Hematopoietic multipotent progenitor cell treated with erythropoietin and hydrocortisone succinate and interleukin-3 and kit ligand, for 6 days (in vitro differentiated cells): ENCODE data around the gene FAM72C.
A peak's percentile ranks its signal among the peaks of the same experiment; 100 is the strongest.
"Not testable (repeated sequence)": the region's sequence is repeated elsewhere in the genome, so short reads cannot be mapped to it uniquely, and the experiment has no call there.

Source experiments
- DNase-seq: peaks from one replicate; pipeline ENCODE4 v3.0.0-alpha.2; 2015

The FAM72C gene

GRCh38 chr1:143984721-143985473, 13.1 kb upstream of the FAM72C start:
- not testable (repeated sequence) for DNase-seq

- not testable (repeated sequence) for DNase-seq
These were observed 2.6 kb upstream of the FAM72C start for GRCh38 chr1:143974416-143974815.

- DNase-seq, result not testable (repeated sequence)
These were observed 2.2 kb upstream of the FAM72C start for GRCh38 chr1:143973876-143974414.

- not testable (repeated sequence) for DNase-seq
These were observed 1.1 kb upstream of the FAM72C start for GRCh38 chr1:143972753-143973326.

- DNase-seq, result not testable (repeated sequence)
These were observed 5.9 kb downstream of the FAM72C start for GRCh38 chr1:143965860-143966259.

GRCh38 chr1:143964294-143964693, 7.5 kb downstream of the FAM72C start:
- DNase-seq, result not testable (repeated sequence)

- DNase-seq, result not testable (repeated sequence)
These were observed 15.9 kb downstream of the FAM72C start for GRCh38 chr1:143955930-143956329.

- DNase-seq, result not testable (repeated sequence)
These were observed 18.9 kb downstream of the FAM72C start for GRCh38 chr1:143952913-143953312.

- DNase-seq, result not testable (repeated sequence)
These were observed 20.0 kb downstream of the FAM72C start for GRCh38 chr1:143951485-143952391.

GRCh38 chr1:143947749-143948148, 24.0 kb downstream of the FAM72C start:
- DNase-seq, result not testable (repeated sequence)

GRCh38 chr1:143945253-143945652, 26.5 kb downstream of the FAM72C start:
- not testable (repeated sequence) for DNase-seq

- DNase-seq, result not testable (repeated sequence)
These were observed 27.1 kb downstream of the FAM72C start for GRCh38 chr1:143944576-143945240.

- DNase-seq, result not testable (repeated sequence)
These were observed 28.3 kb downstream of the FAM72C start for GRCh38 chr1:143943319-143943978.

- not testable (repeated sequence) for DNase-seq
These were observed 29.4 kb downstream of the FAM72C start for GRCh38 chr1:143942238-143942860.

- not testable (repeated sequence) for DNase-seq
These were observed 32.1 kb downstream of the FAM72C start for GRCh38 chr1:143939666-143940065.

GRCh38 chr1:143938922-143939321, 32.9 kb downstream of the FAM72C start:
- not testable (repeated sequence) for DNase-seq

- DNase-seq, result peak; percentile 8
These were observed 35.2 kb downstream of the FAM72C start for GRCh38 chr1:143936457-143937115.

- not testable (repeated sequence) for DNase-seq
These were observed 52.7 kb downstream of the FAM72C start for GRCh38 chr1:143919127-143919526.

GRCh38 chr1:143918552-143918951, 53.2 kb downstream of the FAM72C start:
- not testable (repeated sequence) for DNase-seq

GRCh38 chr1:143913705-143914104, 58.1 kb downstream of the FAM72C start:
- DNase-seq, result not testable (repeated sequence)
